GM12878 (cell line): ENCODE results near the gene LMX1A. TPM values are rescaled to one million over a fixed set of nuclear protein-coding genes. Genes with fewer than 3 reads are reported as not detected.

ENCODE experiments used
- ATAC-seq: fragments of 200-7000 bp; cut with Tn5 transposase; 3 replicates; pipeline ENCODE4 v1.9.1; 2020; ENCODE audit warnings: mild to moderate bottlenecking, moderate library complexity
- BruUV-seq: library from RNA; stranded (reverse); fragments of 400-500 nt; replicated peaks from 2 replicates; lab custom pipeline; 2021; lab: Mats Ljungman, UMichigan
- CTCF ChIA-PET: fragments of 300-600 bp; sonication (Branson Sonifier 250); formaldehyde crosslinking; extraction: SDS; loops from one replicate; lab custom pipeline; 2021; ENCODE audit warnings: inconsistent platforms; lab: Yijun Ruan, JAX
- POLR2A ChIA-PET: fragments of 350-600 bp; formaldehyde crosslinking; extraction: SDS; loops from one replicate; lab custom pipeline; 2021; ENCODE audit warnings: inconsistent platforms; lab: Charles Lee
- RAD21 ChIA-PET: fragments of 300-600 bp; sonication (Branson Sonifier 250); formaldehyde crosslinking; loops from one replicate; lab custom pipeline; 2023; ENCODE audit warnings: antibody characterized with exemption; ENCODE audit not compliant: unreplicated experiment; lab: Charles Lee
- SMC1A ChIA-PET: fragments of 300-600 bp; sonication (Branson Sonifier 250); formaldehyde crosslinking; loops from one replicate; lab custom pipeline; 2023; ENCODE audit not compliant: unreplicated experiment, uncharacterized antibody; lab: Charles Lee
- DNase-seq: peaks from one replicate; pipeline ENCODE4 v3.0.0-alpha.2; 2011; ENCODE audit warnings: low read depth, low spot score
- FAIRE-seq: peaks from 3 replicates; lab custom pipeline; 2011; peaks lifted over from hg19 to GRCh38; lab: Jason Lieb, UNC
- H2AFZ ChIP-seq: 2 replicates; pipeline ENCODE4 v1.6.0; 2011; ENCODE audit warnings: low read depth, low read length, control low read depth; ENCODE audit not compliant: control insufficient read depth
- H3K27ac ChIP-seq: 2 replicates; pipeline ENCODE4 v1.5.1; 2011; ENCODE audit warnings: control low read depth; ENCODE audit not compliant: control insufficient read depth, insufficient read depth
- H3K27me3 ChIP-seq, 2 experiments: replicated peaks in 1 of 2; 2 replicates each; pipeline versions ENCODE4 v1.6.0 to v1.6.1; 2011; ENCODE audit warnings: low read length in 1 of 2; ENCODE audit not compliant: control insufficient read depth in 2 of 2, insufficient read depth in 2 of 2
- H3K36me3 ChIP-seq, 2 experiments: 2 replicates each; pipeline ENCODE4 v1.5.1; 2011; ENCODE audit warnings: low read length in 1 of 2; ENCODE audit not compliant: control insufficient read depth in 2 of 2, insufficient read depth in 2 of 2
- H3K4me1 ChIP-seq: 2 replicates; pipeline ENCODE4 v1.6.1; 2011; ENCODE audit warnings: mild to moderate bottlenecking, low read length, moderate library complexity, mixed read lengths; ENCODE audit not compliant: control insufficient read depth, insufficient read depth
- H3K4me2 ChIP-seq: 2 replicates; pipeline ENCODE4 v1.6.0; 2011; ENCODE audit warnings: control low read depth; ENCODE audit not compliant: control insufficient read depth, insufficient read depth
- H3K4me3 ChIP-seq: fragments of 200-600 bp; sonication (generic); 2 replicates; pipeline ENCODE4 v1.5.1; 2016
- H3K79me2 ChIP-seq: 2 replicates; pipeline ENCODE4 v1.6.0; 2011; ENCODE audit warnings: low read length; ENCODE audit not compliant: control insufficient read depth, insufficient read depth
- H3K9ac ChIP-seq: 2 replicates; pipeline ENCODE4 v1.8.0; 2011; ENCODE audit warnings: low read length, control low read depth, mixed read lengths; ENCODE audit not compliant: control insufficient read depth, insufficient read depth
- H3K9me3 ChIP-seq: replicated peaks from 3 replicates; pipeline ENCODE4 v1.5.1; 2011; ENCODE audit warnings: mild to moderate bottlenecking, low read length; ENCODE audit not compliant: control insufficient read depth, insufficient read depth
- H4K20me1 ChIP-seq: 2 replicates; pipeline ENCODE4 v1.6.0; 2011; ENCODE audit not compliant: control insufficient read depth, insufficient read depth
- BMI1 ChIP-seq: fragments of 450-650 bp; IDR thresholded peaks from 2 replicates; pipeline ENCODE4 v1.6.1; 2016; ENCODE audit warnings: mild to moderate bottlenecking, moderate library complexity, borderline replicate concordance
- CREB1 ChIP-seq: IDR thresholded peaks from 2 replicates; pipeline ENCODE4 v1.6.1; 2012; ENCODE audit warnings: low read depth, mild to moderate bottlenecking, inconsistent platforms
- HDGF ChIP-seq: fragments of 450-650 bp; IDR thresholded peaks from 2 replicates; pipeline ENCODE4 v1.6.1; 2016; ENCODE audit warnings: antibody characterized with exemption
- MLLT1 ChIP-seq: fragments of 450-650 bp; IDR thresholded peaks from 2 replicates; pipeline ENCODE4 v1.6.1; 2016; ENCODE audit warnings: mild to moderate bottlenecking
- MTA2 ChIP-seq: fragments of 450-650 bp; IDR thresholded peaks from 2 replicates; pipeline ENCODE4 v1.6.1; 2016; ENCODE audit warnings: low read depth, mild to moderate bottlenecking, moderate library complexity
- SKIL ChIP-seq: fragments of 450-650 bp; IDR thresholded peaks from 2 replicates; pipeline ENCODE4 v1.6.1; 2017; ENCODE audit warnings: mild to moderate bottlenecking, low read depth, inconsistent platforms; ENCODE audit not compliant: poor library complexity, severe bottlenecking
- SP1 ChIP-seq: IDR thresholded peaks from one replicate; pipeline ENCODE4 v1.6.1; 2011; ENCODE audit warnings: low read depth, low read length
- WGBS: methylation state at CpG from one replicate; pipeline ENCODE4 v1.1.6; 2016; ENCODE audit warnings: low lambda C conversion rate; ENCODE audit not compliant: insufficient replicate concordance, insufficient coverage; ENCODE audit errors: missing lambda C conversion rate; 5-methylcytosine and 5-hydroxymethylcytosine counted together
- in situ Hi-C: fragments of 300-500 bp; cut with MboI; formaldehyde crosslinking; loops from 9 replicates; pipeline ENCODE4 v1.14.3; 2018; ENCODE audit warnings: mixed read lengths
- intact Hi-C: fragments of 100-400 bp; cut with micrococcal nuclease; formaldehyde crosslinking; loops from one replicate; pipeline ENCODE4 v1.14.2; 2022; ENCODE audit not compliant: unreplicated experiment
- polyA plus RNA-seq, 11 experiments: library from polyadenylated mRNA; depleted of rRNA in 4 of 11; unstranded in 6 of 11; stranded (reverse) in 5 of 11; fragments of >200 nt; fragmentation: Nextera tagmentation in 4 of 11; fragmentation: Illumina TruSeq in 1 of 11; extraction: Ambion mirVana in 4 of 11; extraction: Trizol in 1 of 11; gene quantifications; 1 replicate in 1 of 11; 2 replicates in 10 of 11; pipeline versions ENCODE4 v1.2.1 to v1.2.3, GENCODE V29; 2011 to 2016; ENCODE audit warnings: inconsistent platforms in 2 of 11, missing spikeins in 2 of 11, low read depth in 1 of 11
- total RNA-seq, 4 experiments: library from RNA; depleted of rRNA in 3 of 4; stranded (reverse); fragments of >200 nt in 3 of 4; fragmentation: Illumina TruSeq in 1 of 4; extraction: Trizol in 1 of 4; gene quantifications; 2 replicates each; pipeline versions ENCODE4 v1.2.1 to v1.2.3, GENCODE V29; 2013 to 2021
- TF ChIP-seq, protein P1 (sequence below): fragments of 150-350 bp; IDR thresholded peaks from 2 replicates; pipeline ENCODE4 v1.6.1; 2014; ENCODE audit warnings: mild to moderate bottlenecking, low read depth, low read length
- TF ChIP-seq, protein P2 (sequence below): fragments of 450-650 bp; IDR thresholded peaks from 2 replicates; pipeline ENCODE4 v1.6.1; 2016; ENCODE audit warnings: mild to moderate bottlenecking, moderate library complexity, borderline replicate concordance
- TF ChIP-seq, protein P3 (sequence below): IDR thresholded peaks from 2 replicates; pipeline ENCODE4 v1.6.1; 2012; ENCODE audit warnings: low read depth, low read length, improper control_type of control experiment

The LMX1A gene
- total and polyA plus RNA-seq, 10 of the 15 experiments (the other 5 are each of a cell fraction or from before 2014, with no cell fraction given): not detected

DNA sequence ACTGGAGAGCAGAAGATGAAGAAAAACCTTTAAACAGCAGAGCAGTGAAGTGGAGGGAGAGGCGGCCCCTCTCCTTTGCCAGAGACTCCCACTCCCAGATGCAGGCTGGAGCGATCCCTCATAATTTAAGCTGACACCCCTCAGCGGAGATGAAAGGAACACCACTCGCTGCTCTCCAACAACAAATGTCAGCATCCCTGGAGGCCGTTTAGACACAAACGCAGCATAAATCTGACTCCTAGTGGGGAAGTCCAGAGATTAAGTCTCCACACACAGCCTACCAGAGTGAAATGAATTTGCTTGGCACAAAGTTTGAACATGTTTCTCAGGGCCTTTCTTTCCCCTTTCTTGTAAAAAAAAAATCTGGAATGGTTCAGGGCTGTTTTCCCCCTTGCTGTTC, 137.8 kb downstream of the LMX1A start:
- RAD21 ChIA-PET: no interaction called here
- Histone ChIP-seq H4K20me1 (no peaks in the 10 kb centered on the region), H3K9ac (no peak overlapping the region), H3K27ac (no peak overlapping the region), H3K4me3 (no peak overlapping the region), H3K79me2 (no peaks in the 10 kb centered on the region), H3K9me3 (no peaks in the 10 kb centered on the region), H3K36me3 (no peaks in the 10 kb centered on the region), H3K4me2 (no peak overlapping the region), H2AFZ (no peak overlapping the region), H3K27me3 (no peaks in the 10 kb centered on the region), H3K4me1 (no peaks in the 10 kb centered on the region)
- in situ Hi-C loops: no loop called here
- CTCF ChIA-PET: no interaction called here
- DNase-seq (no peak), ATAC-seq (no peak), FAIRE-seq (no peak)
- no TSS peak for BruUV-seq
- POLR2A ChIA-PET: no interaction called here
- TF ChIP-seq MTA2 (no peak), MLLT1 (no peak), BMI1 (no peak), SKIL (no peak), SP1 (no peak), CREB1 (no peak), HDGF (no peak)
- TF ChIP-seq, protein P1, sequence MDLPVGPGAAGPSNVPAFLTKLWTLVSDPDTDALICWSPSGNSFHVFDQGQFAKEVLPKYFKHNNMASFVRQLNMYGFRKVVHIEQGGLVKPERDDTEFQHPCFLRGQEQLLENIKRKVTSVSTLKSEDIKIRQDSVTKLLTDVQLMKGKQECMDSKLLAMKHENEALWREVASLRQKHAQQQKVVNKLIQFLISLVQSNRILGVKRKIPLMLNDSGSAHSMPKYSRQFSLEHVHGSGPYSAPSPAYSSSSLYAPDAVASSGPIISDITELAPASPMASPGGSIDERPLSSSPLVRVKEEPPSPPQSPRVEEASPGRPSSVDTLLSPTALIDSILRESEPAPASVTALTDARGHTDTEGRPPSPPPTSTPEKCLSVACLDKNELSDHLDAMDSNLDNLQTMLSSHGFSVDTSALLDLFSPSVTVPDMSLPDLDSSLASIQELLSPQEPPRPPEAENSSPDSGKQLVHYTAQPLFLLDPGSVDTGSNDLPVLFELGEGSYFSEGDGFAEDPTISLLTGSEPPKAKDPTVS: no peak
- TF ChIP-seq, protein P2, sequence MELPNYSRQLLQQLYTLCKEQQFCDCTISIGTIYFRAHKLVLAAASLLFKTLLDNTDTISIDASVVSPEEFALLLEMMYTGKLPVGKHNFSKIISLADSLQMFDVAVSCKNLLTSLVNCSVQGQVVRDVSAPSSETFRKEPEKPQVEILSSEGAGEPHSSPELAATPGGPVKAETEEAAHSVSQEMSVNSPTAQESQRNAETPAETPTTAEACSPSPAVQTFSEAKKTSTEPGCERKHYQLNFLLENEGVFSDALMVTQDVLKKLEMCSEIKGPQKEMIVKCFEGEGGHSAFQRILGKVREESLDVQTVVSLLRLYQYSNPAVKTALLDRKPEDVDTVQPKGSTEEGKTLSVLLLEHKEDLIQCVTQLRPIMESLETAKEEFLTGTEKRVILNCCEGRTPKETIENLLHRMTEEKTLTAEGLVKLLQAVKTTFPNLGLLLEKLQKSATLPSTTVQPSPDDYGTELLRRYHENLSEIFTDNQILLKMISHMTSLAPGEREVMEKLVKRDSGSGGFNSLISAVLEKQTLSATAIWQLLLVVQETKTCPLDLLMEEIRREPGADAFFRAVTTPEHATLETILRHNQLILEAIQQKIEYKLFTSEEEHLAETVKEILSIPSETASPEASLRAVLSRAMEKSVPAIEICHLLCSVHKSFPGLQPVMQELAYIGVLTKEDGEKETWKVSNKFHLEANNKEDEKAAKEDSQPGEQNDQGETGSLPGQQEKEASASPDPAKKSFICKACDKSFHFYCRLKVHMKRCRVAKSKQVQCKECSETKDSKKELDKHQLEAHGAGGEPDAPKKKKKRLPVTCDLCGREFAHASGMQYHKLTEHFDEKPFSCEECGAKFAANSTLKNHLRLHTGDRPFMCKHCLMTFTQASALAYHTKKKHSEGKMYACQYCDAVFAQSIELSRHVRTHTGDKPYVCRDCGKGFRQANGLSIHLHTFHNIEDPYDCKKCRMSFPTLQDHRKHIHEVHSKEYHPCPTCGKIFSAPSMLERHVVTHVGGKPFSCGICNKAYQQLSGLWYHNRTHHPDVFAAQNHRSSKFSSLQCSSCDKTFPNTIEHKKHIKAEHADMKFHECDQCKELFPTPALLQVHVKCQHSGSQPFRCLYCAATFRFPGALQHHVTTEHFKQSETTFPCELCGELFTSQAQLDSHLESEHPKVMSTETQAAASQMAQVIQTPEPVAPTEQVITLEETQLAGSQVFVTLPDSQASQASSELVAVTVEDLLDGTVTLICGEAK: no peak
- TF ChIP-seq, protein P3, sequence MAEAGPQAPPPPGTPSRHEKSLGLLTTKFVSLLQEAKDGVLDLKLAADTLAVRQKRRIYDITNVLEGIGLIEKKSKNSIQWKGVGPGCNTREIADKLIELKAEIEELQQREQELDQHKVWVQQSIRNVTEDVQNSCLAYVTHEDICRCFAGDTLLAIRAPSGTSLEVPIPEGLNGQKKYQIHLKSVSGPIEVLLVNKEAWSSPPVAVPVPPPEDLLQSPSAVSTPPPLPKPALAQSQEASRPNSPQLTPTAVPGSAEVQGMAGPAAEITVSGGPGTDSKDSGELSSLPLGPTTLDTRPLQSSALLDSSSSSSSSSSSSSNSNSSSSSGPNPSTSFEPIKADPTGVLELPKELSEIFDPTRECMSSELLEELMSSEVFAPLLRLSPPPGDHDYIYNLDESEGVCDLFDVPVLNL: no peak
- intact Hi-C loops: no loop called here
- SMC1A ChIA-PET: no interaction called here
- WGBS: 0% methylated on average over 6 of the region's 6 CpGs
